GM19438 (cell line): ENCODE data around the gene MCU.

Experiments
- ATAC-seq: cut with Tn5 transposase; IDR thresholded peaks from one replicate; pipeline ENCODE4 v1.9.1; 2021; ENCODE audit warnings: low read depth; ENCODE audit not compliant: unreplicated experiment

The MCU gene

GRCh38 chr10:72800000-72800740, 108.2 kb downstream of the MCU start:
- no peak for ATAC-seq

GRCh38 chr10:72800741-72801092, 108.8 kb downstream of the MCU start:
- ATAC-seq = no peak

GRCh38 chr10:72801263-72801868, 109.4 kb downstream of the MCU start:
- ATAC-seq = no peak

- no peak for ATAC-seq
Measured at GRCh38 chr10:72802332-72802731, 110.4 kb downstream of the MCU start.

- ATAC-seq = no peak
Measured at GRCh38 chr10:72802763-72803505, 111.0 kb downstream of the MCU start.

GRCh38 chr10:72808001-72808400, 116.1 kb downstream of the MCU start:
- ATAC-seq = no peak

GRCh38 chr10:72809006-72809405, 117.1 kb downstream of the MCU start:
- no peak for ATAC-seq

GRCh38 chr10:72810976-72811375, 119.0 kb downstream of the MCU start:
- ATAC-seq = no peak

GRCh38 chr10:72812415-72812752, 120.4 kb downstream of the MCU start:
- ATAC-seq = no peak

- ATAC-seq = no peak
Measured at GRCh38 chr10:72812753-72813430, 120.9 kb downstream of the MCU start.

GRCh38 chr10:72814099-72814790, 122.3 kb downstream of the MCU start:
- no peak for ATAC-seq

- ATAC-seq = no peak
Measured at GRCh38 chr10:72816565-72816964, 124.6 kb downstream of the MCU start.

- no peak for ATAC-seq
Measured at GRCh38 chr10:72818076-72818475, 126.1 kb downstream of the MCU start.

GRCh38 chr10:72819053-72819452, 127.1 kb downstream of the MCU start:
- no peak for ATAC-seq

GRCh38 chr10:72821606-72822005, 129.7 kb downstream of the MCU start:
- ATAC-seq = no peak

- ATAC-seq = no peak
Measured at GRCh38 chr10:72822342-72822986, 130.5 kb downstream of the MCU start.

GRCh38 chr10:72825163-72825562, 133.2 kb downstream of the MCU start:
- no peak for ATAC-seq

- ATAC-seq = no peak
Measured at GRCh38 chr10:72826346-72826745, 134.4 kb downstream of the MCU start.

- ATAC-seq = no peak
Measured at GRCh38 chr10:72828294-72828693, 136.4 kb downstream of the MCU start.

- no peak for ATAC-seq
Measured at GRCh38 chr10:72830625-72831024, 138.7 kb downstream of the MCU start.
